T-helper 1 cell treated with Interleukin-12 subunit alpha and Interleukin-12 subunit beta and Interleukin-4 antibody, amounts not matched to agents 30 μg/mL and 1 μg/mL, for 36 hours (primary cell): Measurements from ENCODE around the gene SCAMP2.

Experiments
- H3K27ac Mint-ChIP-seq: one replicate; pipeline ENCODE4 v1.8.0; 2021; ENCODE audit warnings: mild to moderate bottlenecking, mixed read lengths
- H3K27me3 Mint-ChIP-seq: one replicate; pipeline ENCODE4 v1.8.0; 2021; ENCODE audit warnings: low read depth, mixed read lengths
- H3K36me3 Mint-ChIP-seq: one replicate; pipeline ENCODE4 v1.8.0; 2021; ENCODE audit warnings: low read depth, mixed read lengths
- H3K4me1 Mint-ChIP-seq: one replicate; pipeline ENCODE4 v1.8.0; 2021; ENCODE audit warnings: low read depth, mixed read lengths
- H3K4me3 Mint-ChIP-seq: one replicate; pipeline ENCODE4 v1.8.0; 2021; ENCODE audit warnings: mild to moderate bottlenecking, moderate library complexity, mixed read lengths
- H3K9me3 Mint-ChIP-seq: one replicate; pipeline ENCODE4 v1.8.0; 2021; ENCODE audit warnings: mixed read lengths

The SCAMP2 gene

DNA sequence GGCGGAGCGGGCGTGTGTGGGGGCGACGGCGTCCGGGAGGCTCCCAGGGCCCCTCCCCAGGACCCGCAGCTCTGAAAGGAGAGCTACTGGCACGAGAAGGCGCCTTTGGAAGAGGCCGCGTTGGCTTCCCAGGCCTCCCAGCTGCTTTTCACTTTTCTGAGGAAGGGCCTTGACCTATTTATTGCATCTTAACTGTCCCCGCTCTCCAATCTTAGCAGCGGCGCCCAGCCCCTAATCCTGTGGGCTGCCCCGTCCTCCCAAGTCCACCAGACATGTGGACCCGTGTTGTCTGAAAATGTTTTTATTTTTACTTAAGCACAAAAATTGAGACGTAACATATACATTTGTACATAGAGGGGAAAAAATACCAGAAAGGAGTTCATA, 29.7 kb downstream of the SCAMP2 start:
- H3K27ac Mint-ChIP-seq, result peak overlapping the region; percentile 84
- H3K4me1 Mint-ChIP-seq, result peaks cover 42% of the 10 kb centered on the region
- H3K9me3 Mint-ChIP-seq, result no peaks in the 10 kb centered on the region
- no peaks in the 10 kb centered on the region for H3K27me3 Mint-ChIP-seq
- peak overlapping the region; percentile 89 for H3K4me3 Mint-ChIP-seq
- H3K36me3 Mint-ChIP-seq, result peaks cover 35% of the 10 kb centered on the region

DNA sequence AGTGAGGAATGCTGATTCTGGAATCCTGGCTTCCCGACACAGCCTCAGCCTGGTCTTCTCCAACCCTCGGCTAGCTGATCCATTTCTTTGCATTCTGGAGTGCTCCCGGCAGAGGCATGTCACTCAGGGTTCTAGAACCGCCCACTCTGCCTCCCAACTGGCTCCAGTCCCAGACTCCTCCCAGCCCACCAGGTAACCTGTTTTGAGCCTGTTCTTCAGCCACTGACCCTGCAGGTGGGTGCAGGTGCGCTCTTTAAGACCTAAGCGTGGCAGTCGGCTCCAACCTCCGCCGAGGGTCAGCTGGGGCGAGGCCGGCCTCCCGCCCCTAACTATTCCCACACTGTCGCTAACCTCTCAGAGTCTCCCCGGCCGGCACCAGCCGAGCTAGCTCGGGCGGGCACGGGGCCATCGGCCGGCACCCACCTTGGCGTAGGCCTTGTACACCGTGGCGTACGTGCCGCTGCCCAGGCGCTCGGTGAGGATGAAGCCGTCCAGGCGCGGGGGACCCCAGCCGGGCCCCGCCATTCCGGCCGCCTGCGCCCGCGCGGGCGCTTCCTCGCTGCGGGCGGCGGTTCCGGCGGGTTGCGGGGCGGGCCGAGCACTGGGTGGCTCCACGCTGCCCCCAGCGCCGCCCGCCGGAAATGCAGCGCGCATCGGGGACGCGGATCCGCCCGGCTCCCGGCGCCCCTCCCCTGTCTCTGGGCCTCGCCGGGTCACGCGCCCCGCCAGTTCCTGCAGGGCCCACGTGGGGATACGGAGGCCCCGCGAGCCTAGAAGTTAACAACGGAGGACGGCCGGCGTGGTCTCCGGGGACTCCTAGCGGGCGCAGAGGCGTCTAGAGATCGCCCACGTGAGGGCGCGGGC, 30.4 kb downstream of the SCAMP2 start, which contains the start of gene ULK3:
TSS of gene ULK3 (minus strand) at position 576 of the 864 bp plus-strand sequence. CDS start at position 525, 51 bp downstream.
- peak within 1 kb of the TSS; percentile 84 for H3K27ac Mint-ChIP-seq
- peaks cover 42% of the 10 kb centered on the region for H3K4me1 Mint-ChIP-seq
- H3K9me3 Mint-ChIP-seq, result no peaks in the 10 kb centered on the region
- H3K4me3 Mint-ChIP-seq, result peak within 1 kb of the TSS; percentile 89
- H3K27me3 Mint-ChIP-seq, result no peaks in the 10 kb centered on the region
- H3K36me3 Mint-ChIP-seq, result peaks cover 31% of the 10 kb centered on the region

DNA sequence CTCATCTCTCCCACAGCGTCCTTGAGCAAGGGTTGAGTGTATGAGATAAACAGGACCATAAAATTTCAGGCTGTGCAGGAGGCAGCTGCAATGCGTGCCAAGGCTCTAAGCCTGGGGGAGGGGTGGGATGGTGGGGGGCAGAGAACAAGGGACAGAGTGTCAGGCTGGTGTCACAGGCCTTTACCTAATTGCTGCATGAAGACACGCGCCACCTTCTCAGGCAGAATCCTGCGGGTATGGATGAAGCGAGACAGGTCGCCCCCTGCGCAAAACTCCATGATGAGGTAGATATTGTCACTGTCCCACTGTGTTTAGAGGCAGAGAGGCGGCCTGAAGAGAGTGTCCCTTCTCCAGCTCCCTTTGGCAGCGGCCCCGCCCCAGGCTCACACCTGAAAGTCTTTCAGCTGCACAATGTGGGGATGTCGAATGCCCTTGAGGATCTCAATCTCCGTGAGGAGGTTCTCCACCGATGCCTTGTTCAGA, 31.2 kb downstream of the SCAMP2 start:
- peaks cover 26% of the 10 kb centered on the region for H3K36me3 Mint-ChIP-seq
- H3K27me3 Mint-ChIP-seq, result no peaks in the 10 kb centered on the region
- peaks cover 39% of the 10 kb centered on the region for H3K4me1 Mint-ChIP-seq
- peak overlapping the region; percentile 55 for H3K27ac Mint-ChIP-seq
- H3K4me3 Mint-ChIP-seq, result peak overlapping the region; percentile 89
- no peaks in the 10 kb centered on the region for H3K9me3 Mint-ChIP-seq

DNA sequence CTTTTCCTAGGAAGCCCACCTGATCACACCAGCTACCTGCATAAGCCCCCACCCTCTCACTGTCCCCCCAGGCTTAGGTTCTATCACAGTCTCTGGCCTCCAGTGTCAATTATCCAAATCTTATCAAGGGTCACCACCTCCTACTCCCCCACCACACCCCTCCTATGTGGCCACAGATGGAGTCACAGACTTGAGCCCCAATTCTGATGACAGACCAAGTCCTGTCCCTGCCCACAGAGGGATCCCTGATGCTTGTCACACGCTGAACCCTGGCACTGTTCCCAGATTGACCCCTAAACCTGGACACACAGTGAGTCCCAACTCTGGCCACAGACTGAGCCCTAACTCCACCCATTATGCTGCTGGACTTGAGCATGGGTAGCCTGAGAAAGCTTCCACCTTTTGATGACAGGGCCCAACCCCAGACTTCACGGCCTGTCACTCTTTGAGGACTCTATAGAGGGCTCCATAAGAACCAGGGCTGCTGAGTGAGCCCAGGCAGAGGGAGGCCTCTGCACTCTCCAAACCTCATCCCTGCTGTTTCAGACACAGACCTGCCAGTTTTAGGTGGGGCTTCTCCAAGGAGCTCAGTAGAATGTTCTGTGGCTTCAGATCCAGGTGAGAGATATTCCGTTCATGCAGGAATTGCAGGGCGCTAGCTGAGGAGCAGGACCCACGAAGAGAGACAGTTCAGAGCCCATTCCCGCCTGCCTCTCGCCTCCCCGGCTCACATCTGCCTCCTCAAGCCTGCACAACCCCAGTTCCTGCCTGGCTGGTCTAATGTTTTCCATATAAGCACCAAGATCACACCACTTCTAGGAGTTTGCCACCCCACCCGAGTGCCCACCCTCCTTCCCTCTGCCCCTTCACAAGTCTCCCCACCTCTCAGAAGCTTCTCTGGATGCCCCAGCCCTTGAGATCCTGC, 32.1 kb downstream of the SCAMP2 start:
- peak overlapping the region; percentile 89 for H3K4me3 Mint-ChIP-seq
- H3K36me3 Mint-ChIP-seq, result peaks cover 24% of the 10 kb centered on the region
- peak overlapping the region; percentile 55 for H3K27ac Mint-ChIP-seq

DNA sequence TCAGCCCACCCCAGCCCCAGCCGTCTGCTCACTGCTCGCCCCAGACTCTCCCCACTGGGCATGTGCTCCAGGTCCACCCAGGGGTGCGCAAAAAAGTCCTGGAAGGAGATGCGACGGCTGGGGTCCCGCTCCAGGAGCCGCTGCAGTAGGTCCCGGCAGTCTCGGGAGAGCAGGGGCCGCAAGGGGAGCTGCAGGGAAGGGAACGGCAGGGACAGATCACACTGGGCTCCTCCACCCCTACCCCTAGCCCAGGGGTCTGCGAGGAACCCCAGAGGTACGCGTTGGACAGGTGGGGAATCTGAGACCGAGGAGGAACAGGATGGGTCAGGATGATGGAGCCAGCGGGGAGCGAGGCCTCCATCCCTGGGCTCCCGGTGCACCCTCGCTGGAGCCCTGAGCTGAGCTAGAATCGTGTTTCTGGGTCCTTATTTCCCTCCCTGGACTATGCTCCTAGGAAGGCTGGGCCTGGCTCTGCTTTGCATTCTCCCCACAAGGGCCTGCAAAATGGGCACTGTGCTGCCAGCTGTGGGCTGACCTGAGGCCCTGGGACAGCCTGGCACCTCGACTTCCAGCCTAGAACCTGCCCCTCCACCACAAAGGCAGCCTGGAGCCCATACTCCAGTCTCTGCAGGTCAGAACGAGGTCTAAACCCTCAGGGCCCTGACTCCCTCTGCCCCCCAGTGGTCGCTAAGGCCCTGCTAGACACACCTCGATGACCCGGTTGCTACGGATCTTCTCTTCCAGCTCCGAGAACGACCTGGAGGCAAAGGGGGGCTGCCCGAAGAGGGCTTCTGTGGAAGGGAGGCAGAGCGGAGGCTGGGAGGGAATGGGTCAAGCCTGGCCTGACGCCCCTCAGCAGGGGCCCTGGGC, 33.4 kb downstream of the SCAMP2 start:
- H3K4me1 Mint-ChIP-seq, result peaks cover 28% of the 10 kb centered on the region
- H3K4me3 Mint-ChIP-seq, result no peak overlapping the region
- H3K36me3 Mint-ChIP-seq, result peaks cover 17% of the 10 kb centered on the region
- H3K27me3 Mint-ChIP-seq, result no peaks in the 10 kb centered on the region
- no peaks in the 10 kb centered on the region for H3K9me3 Mint-ChIP-seq
- H3K27ac Mint-ChIP-seq, result no peak overlapping the region

More for the DNA sequence above, 32.1 kb downstream of the SCAMP2 start:
- no peaks in the 10 kb centered on the region for H3K9me3 Mint-ChIP-seq
- peaks cover 37% of the 10 kb centered on the region for H3K4me1 Mint-ChIP-seq
- H3K27me3 Mint-ChIP-seq, result no peaks in the 10 kb centered on the region

DNA sequence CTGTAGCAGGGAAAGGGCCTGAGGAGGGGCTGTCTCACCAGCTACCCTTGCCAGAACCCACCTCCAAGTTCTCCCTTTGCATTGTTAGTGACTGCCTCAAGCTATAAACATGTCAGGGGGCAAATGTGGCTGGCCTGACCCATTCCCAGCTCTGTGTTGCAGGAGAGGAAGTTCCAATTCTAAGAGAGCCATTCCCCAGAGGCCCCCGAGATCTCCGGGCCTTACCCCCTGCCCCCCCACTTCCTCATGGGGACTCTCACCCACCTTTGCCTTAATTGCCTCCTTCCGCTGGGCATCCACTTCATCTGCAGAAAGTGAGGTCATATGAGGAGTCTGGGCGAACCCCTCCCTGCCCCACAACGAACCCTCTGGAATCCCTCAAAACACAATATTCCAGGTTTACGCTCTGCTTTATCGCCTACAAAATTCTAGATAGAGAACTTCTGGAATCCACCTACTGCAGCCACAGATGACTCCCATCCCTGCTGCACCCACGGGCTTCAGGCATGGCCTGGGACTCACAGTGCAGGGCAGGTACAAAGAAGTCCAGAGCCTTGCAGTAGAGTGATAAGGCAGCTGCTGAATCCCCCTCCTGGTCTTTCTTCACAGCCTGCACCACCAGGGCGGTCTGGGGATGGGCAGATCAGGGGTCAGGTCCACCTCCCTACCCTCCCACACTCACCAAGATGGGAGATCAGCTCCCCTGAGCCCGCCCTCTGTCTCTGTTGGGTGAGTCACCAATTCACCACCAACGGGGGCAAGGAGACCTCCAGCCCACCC, 34.2 kb downstream of the SCAMP2 start:
- Mint-ChIP-seq H3K27ac (no peak overlapping the region), H3K4me1 (peaks cover 22% of the 10 kb centered on the region), H3K9me3 (no peaks in the 10 kb centered on the region)

DNA sequence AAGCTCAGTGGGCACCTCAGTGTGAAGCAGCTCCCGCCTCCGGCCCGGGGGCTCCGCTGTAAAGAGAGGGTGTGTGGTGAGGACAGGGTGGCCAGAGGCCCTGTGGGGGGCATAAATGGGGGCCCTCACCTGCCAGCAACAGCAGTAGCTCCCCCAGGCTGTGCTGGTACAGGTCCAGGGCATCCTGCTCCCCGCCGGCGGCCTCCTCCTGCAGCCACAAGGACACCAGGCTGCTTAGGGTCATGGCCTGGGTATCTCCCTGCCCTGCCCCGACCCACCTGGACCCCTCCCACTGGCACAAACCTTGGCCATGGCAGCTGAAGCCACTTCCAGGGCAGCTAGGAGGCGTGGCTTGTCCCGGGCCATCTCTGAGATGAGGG, 35.0 kb downstream of the SCAMP2 start:
- Mint-ChIP-seq H3K36me3 (peaks cover 14% of the 10 kb centered on the region), H3K4me3 (no peak overlapping the region), H3K27me3 (no peaks in the 10 kb centered on the region), H3K9me3 (no peaks in the 10 kb centered on the region), H3K27ac (no peak overlapping the region), H3K4me1 (peaks cover 20% of the 10 kb centered on the region)

More for the DNA sequence above, 34.2 kb downstream of the SCAMP2 start:
- peaks cover 14% of the 10 kb centered on the region for H3K36me3 Mint-ChIP-seq
- H3K4me3 Mint-ChIP-seq, result no peak overlapping the region
- no peaks in the 10 kb centered on the region for H3K27me3 Mint-ChIP-seq

DNA sequence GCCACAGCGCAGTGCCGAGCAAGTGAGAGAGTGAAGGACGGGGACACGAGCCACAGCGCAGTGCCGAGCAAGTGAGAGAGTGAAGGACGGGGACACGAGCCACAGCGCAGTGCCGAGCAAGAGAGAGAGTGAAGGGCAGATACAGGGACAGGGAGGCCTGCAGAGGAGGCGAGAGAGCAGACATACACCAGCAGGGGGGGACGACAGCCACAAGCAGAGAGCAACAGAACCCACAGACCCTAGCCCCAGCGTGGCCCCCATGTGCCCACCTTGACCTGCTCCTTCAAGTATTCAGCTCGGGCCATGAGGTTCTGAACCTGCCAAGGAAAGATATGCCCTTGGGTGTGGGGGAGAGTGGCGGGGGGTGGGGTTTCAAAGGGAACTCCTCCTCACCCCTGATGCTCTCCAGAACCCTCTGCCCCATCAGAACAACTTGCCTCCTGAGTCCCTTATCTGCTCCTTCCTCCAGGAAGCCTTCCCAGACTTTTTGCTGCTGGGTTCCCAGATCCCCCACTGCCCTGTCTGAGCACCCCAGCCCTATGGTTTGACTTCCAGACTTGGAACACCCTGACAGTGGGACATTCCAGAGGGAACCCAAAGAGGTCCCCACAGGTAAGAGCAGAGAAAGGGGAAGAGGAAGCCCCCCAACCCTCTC, 35.6 kb downstream of the SCAMP2 start:
- H3K36me3 Mint-ChIP-seq, result peaks cover 13% of the 10 kb centered on the region
- H3K27ac Mint-ChIP-seq, result no peak overlapping the region
- H3K9me3 Mint-ChIP-seq, result no peaks in the 10 kb centered on the region
- H3K4me1 Mint-ChIP-seq, result peaks cover 19% of the 10 kb centered on the region
- no peak overlapping the region for H3K4me3 Mint-ChIP-seq
- H3K27me3 Mint-ChIP-seq, result no peaks in the 10 kb centered on the region

DNA sequence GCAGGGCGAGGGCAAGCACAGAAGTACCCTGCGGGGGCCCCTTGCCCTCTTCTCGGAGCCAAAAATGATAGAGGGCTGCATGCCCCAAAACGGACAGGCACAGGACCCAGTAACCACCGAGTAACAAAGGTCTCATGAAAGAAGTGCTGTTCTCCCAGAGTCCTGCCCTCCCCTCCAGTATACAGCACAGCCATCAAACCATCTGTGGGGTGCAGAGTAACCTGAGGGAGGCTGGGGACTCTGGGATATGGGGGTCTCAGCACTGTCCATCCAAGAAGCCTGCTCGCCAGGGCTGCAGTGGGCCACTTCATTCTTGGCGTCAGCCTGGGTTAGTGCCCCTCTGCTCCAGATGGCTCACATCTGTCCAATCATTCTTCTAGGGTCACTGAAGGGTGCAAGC, 36.3 kb downstream of the SCAMP2 start:
- peaks cover 10% of the 10 kb centered on the region for H3K36me3 Mint-ChIP-seq
- H3K4me3 Mint-ChIP-seq, result no peak overlapping the region
- H3K4me1 Mint-ChIP-seq, result peaks cover 12% of the 10 kb centered on the region
- H3K27ac Mint-ChIP-seq, result no peak overlapping the region
- no peaks in the 10 kb centered on the region for H3K27me3 Mint-ChIP-seq
- H3K9me3 Mint-ChIP-seq, result no peaks in the 10 kb centered on the region

DNA sequence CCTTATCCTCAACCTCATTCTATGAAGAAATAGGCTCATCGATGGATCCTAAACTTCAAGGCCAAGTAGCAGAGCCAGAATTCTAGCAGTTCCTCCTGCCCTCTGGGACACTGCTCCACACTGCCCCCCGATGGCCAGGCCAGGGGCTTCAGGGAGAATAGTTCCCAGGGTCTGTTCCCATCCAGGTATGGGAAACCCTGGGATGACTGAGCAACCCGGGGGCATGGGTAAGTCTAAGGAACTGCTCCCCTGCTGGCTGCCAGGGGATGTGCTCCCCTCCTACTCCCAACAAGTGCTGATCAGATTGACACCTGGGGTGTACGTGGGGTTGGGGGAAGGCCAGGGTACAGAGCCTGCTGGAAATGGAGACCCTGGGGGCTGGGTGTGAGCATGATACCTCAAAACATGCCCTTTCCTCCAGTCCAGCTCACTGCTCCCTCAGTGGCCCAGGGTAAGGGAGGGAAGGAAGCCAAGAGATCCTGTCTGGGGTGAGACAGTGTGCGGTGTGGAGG, 37.8 kb downstream of the SCAMP2 start:
- Mint-ChIP-seq H3K9me3 (no peaks in the 10 kb centered on the region), H3K27me3 (no peaks in the 10 kb centered on the region), H3K27ac (no peak overlapping the region), H3K4me1 (peaks cover 3% of the 10 kb centered on the region), H3K4me3 (no peak overlapping the region), H3K36me3 (peaks cover 6% of the 10 kb centered on the region)

DNA sequence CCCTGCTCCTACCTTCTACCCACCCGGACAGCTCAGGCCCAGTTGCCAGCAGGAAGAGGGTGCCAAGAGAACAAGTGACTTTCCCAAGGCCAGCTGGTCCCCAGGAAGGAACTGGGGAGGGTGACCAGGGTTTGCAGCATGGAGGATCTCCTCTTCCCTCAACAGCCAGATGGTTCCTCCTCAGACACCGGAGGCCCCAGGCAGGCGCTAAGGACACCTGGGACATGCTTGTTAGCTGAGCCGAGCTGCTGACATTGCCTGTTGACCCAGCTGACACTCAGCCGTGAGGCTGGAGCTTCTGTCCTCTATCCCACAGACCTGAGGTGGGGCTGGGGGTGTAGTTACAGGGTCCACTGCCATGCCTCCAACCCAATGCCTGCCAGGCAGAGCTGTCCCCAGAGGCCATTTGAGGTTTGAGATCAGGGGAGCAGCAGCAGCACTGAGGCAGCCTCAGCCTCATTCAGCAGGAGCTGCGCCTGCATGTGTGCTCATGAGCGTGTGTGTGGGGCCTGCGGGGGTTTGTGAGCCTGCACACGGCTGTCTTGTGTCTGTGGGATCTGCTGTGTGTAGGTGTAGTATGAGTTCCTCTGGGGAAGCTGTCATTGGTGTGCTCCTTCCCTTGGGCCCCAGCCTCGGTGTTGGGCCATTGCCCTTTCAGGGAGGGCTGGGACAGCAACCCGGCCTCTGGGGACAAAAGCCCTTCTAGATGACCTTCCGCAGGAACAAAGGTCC, 39.6 kb downstream of the SCAMP2 start:
- H3K36me3 Mint-ChIP-seq, result peaks cover 3% of the 10 kb centered on the region
- no peaks in the 10 kb centered on the region for H3K9me3 Mint-ChIP-seq
- H3K27me3 Mint-ChIP-seq, result no peaks in the 10 kb centered on the region
- no peak overlapping the region for H3K4me3 Mint-ChIP-seq
- H3K27ac Mint-ChIP-seq, result no peak overlapping the region
- peaks cover 3% of the 10 kb centered on the region for H3K4me1 Mint-ChIP-seq

DNA sequence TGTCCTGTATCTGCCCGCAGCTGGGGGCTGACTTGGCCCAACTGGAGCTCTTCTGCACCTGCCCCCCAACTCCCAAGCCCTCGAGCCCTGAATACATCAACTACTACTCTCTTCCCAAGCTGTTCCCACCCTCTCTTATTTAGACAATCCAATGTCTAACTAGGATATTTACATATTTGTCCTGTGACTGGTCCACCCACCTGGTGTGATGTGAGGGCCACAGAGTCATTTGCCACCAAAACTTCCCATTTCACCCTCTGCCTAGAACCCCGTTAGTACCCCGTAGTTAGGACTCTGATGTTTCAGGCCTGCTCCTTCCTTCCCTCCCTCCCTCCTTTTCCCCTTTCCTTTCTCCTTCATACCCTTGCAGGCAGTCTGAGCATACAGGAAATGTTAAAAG, 40.3 kb downstream of the SCAMP2 start:
- Mint-ChIP-seq H3K36me3 (peaks cover 3% of the 10 kb centered on the region), H3K27ac (no peak overlapping the region), H3K9me3 (no peaks in the 10 kb centered on the region), H3K27me3 (peaks cover 4% of the 10 kb centered on the region), H3K4me1 (peaks cover 3% of the 10 kb centered on the region), H3K4me3 (no peak overlapping the region)
